Smooth muscle cell (in vitro differentiated cells): ENCODE data around the gene CIROP. TPM values are rescaled to one million over a fixed set of nuclear protein-coding genes. Genes with fewer than 3 reads are reported as not detected.
A peak's percentile ranks its signal among the peaks of the same experiment; 100 is the strongest.

Source experiments
- DNase-seq: peaks from one replicate; lab custom pipeline; 2025; ENCODE audit not compliant: unreplicated experiment; lab: John Stamatoyannopoulos, UW
- H2AFZ ChIP-seq: fragments of 200-600 bp; sonication (generic); 2 replicates; pipeline ENCODE4 v1.6.0; 2016; ENCODE audit warnings: antibody characterized with exemption, low read depth, mild to moderate bottlenecking
- H3F3A ChIP-seq: fragments of 200-600 bp; sonication (generic); 2 replicates; pipeline ENCODE4 v1.6.0; 2017; ENCODE audit warnings: antibody characterized with exemption, low read depth
- H3K27ac ChIP-seq: fragments of 200-600 bp; sonication (generic); 2 replicates; pipeline ENCODE4 v1.5.1; 2016; ENCODE audit warnings: low read depth, mild to moderate bottlenecking
- H3K27me3 ChIP-seq: fragments of 200-600 bp; sonication (generic); 2 replicates; pipeline ENCODE4 v1.6.1; 2016; ENCODE audit warnings: low read depth, mild to moderate bottlenecking
- H3K36me3 ChIP-seq: fragments of 200-600 bp; sonication (generic); 2 replicates; pipeline ENCODE4 v1.5.1; 2016; ENCODE audit warnings: low read depth
- H3K4me1 ChIP-seq: fragments of 200-600 bp; sonication (generic); 2 replicates; pipeline ENCODE4 v1.5.1; 2016; ENCODE audit warnings: low read depth
- H3K4me2 ChIP-seq: fragments of 200-600 bp; sonication (generic); 2 replicates; pipeline ENCODE4 v1.6.0; 2016; ENCODE audit warnings: mild to moderate bottlenecking
- H3K4me3 ChIP-seq: fragments of 200-600 bp; sonication (generic); 2 replicates; pipeline ENCODE4 v1.5.1; 2016; ENCODE audit warnings: mild to moderate bottlenecking
- H3K79me2 ChIP-seq: fragments of 200-600 bp; sonication (generic); 2 replicates; pipeline ENCODE4 v1.6.0; 2016; ENCODE audit warnings: low read depth, mild to moderate bottlenecking
- H3K9ac ChIP-seq: fragments of 200-600 bp; sonication (generic); 2 replicates; pipeline ENCODE4 v1.6.0; 2016; ENCODE audit warnings: low read depth
- H3K9me3 ChIP-seq: fragments of 200-600 bp; sonication (generic); replicated peaks from 2 replicates; pipeline ENCODE4 v1.5.1; 2016; ENCODE audit warnings: low read depth
- H4K20me1 ChIP-seq: fragments of 200-600 bp; sonication (generic); 2 replicates; pipeline ENCODE4 v1.6.0; 2016; ENCODE audit warnings: low read depth
- WGBS: methylation state at CpG from one replicate; pipeline ENCODE4 v1.1.7; 2016; ENCODE audit warnings: low lambda C conversion rate; 5-methylcytosine and 5-hydroxymethylcytosine counted together
- polyA plus RNA-seq: library from polyadenylated mRNA; unstranded; fragments of >200 nt; fragmentation: Nextera tagmentation; extraction: Ambion mirVana; gene quantifications from 2 replicates; pipeline ENCODE4 v1.2.1, GENCODE V29; 2016
- total RNA-seq: library from RNA; depleted of rRNA; stranded (reverse); fragments of >200 nt; gene quantifications from 2 replicates; pipeline ENCODE4 v1.2.3, GENCODE V29; 2014
- TF ChIP-seq, protein P1 (sequence below): fragments of 200-600 bp; sonication (generic); IDR thresholded peaks from 2 replicates; pipeline ENCODE4 v1.5.1; 2017; ENCODE audit warnings: borderline replicate concordance, mild to moderate bottlenecking, antibody characterized with exemption; ENCODE audit not compliant: insufficient read depth, poor library complexity, severe bottlenecking

The CIROP gene
- total and polyA plus RNA-seq, 2 experiments from 2014 or later: not detected

DNA sequence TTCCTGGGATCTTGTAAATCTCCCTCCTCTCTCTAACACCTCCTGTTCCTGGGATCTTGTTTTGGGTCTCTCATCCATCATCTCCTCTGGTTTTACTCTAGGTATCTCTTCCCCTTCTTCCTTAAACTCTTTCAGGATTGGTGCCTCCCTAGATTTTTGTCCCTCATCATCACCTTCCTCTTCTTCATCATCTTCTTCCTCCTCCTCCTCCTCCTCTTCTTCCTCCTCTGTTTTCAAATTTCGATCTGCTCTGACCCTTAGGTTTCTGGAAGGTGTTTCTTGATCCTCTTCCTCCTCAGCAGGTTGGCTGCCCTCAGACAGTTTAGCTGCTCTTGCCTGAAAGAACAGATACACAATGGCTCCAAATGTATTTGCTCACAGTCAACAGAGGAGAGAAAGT, 24.3 kb downstream of the CIROP start:
- no peak overlapping the region for H3K4me2 ChIP-seq
- H3K9me3 ChIP-seq: no peaks in the 10 kb centered on the region
- H3K36me3 ChIP-seq: peaks cover 33% of the 10 kb centered on the region
- no peak for DNase-seq
- TF ChIP-seq, protein P1, sequence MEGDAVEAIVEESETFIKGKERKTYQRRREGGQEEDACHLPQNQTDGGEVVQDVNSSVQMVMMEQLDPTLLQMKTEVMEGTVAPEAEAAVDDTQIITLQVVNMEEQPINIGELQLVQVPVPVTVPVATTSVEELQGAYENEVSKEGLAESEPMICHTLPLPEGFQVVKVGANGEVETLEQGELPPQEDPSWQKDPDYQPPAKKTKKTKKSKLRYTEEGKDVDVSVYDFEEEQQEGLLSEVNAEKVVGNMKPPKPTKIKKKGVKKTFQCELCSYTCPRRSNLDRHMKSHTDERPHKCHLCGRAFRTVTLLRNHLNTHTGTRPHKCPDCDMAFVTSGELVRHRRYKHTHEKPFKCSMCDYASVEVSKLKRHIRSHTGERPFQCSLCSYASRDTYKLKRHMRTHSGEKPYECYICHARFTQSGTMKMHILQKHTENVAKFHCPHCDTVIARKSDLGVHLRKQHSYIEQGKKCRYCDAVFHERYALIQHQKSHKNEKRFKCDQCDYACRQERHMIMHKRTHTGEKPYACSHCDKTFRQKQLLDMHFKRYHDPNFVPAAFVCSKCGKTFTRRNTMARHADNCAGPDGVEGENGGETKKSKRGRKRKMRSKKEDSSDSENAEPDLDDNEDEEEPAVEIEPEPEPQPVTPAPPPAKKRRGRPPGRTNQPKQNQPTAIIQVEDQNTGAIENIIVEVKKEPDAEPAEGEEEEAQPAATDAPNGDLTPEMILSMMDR: no peak
- no peak overlapping the region for H2AFZ ChIP-seq
- peaks cover 38% of the 10 kb centered on the region for H3F3A ChIP-seq
- no peaks in the 10 kb centered on the region for H3K27me3 ChIP-seq
- peaks cover 51% of the 10 kb centered on the region for H4K20me1 ChIP-seq
- peak overlapping the region; percentile 89 for H3K27ac ChIP-seq
- peaks cover 5% of the 10 kb centered on the region for H3K4me1 ChIP-seq
- H3K79me2 ChIP-seq: peaks cover 20% of the 10 kb centered on the region
- 100% methylated on average over 1 of the region's 1 CpG for WGBS
- no peak overlapping the region for H3K4me3 ChIP-seq
- no peak overlapping the region for H3K9ac ChIP-seq

DNA sequence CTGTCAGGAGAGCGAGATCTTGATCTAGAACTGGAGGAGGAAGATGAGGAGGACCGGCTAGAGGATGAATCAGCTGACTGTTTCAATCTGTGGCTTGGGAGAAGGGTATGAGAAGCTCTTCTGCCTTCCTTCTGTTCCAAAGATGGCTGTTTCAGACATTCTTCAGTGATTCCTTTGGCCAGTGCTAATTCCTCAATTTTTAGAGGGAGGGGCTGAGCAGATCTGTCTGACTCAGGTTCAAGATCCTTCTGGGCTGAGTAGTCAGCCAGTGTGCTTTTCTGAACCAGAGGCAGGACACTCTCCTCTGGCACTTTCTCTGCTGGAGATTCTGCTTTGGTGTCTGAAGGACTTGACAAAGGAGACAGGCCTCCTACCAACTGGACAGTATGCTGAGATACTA, 25.1 kb downstream of the CIROP start:
- peaks cover 33% of the 10 kb centered on the region for H3K36me3 ChIP-seq
- 66% methylated on average over 2 of the region's 2 CpGs for WGBS

GRCh38 chr14:23078692-23079116, 26.1 kb downstream of the CIROP start:
- Histone ChIP-seq H3K9ac (peak overlapping the region; percentile 37), H3F3A (peaks cover 38% of the 10 kb centered on the region), H2AFZ (no peak overlapping the region), H3K36me3 (peaks cover 33% of the 10 kb centered on the region), H3K4me2 (peak overlapping the region; percentile 64), H3K79me2 (peaks cover 23% of the 10 kb centered on the region), H3K4me1 (peaks cover 5% of the 10 kb centered on the region), H3K9me3 (no peaks in the 10 kb centered on the region), H3K4me3 (no peak overlapping the region), H3K27ac (peak overlapping the region; percentile 89), H4K20me1 (peaks cover 35% of the 10 kb centered on the region), H3K27me3 (no peaks in the 10 kb centered on the region)
- DNase-seq: no peak
- 4% methylated on average over 2 of the region's 2 CpGs for WGBS
- TF ChIP-seq, protein P1: no peak

More for the DNA sequence above, 25.1 kb downstream of the CIROP start:
- no peak overlapping the region for H3K9ac ChIP-seq
- peak overlapping the region; percentile 89 for H3K27ac ChIP-seq
- no peak overlapping the region for H2AFZ ChIP-seq
- DNase-seq: no peak
- peak overlapping the region; percentile 64 for H3K4me2 ChIP-seq
- peaks cover 43% of the 10 kb centered on the region for H4K20me1 ChIP-seq
- no peaks in the 10 kb centered on the region for H3K9me3 ChIP-seq
- H3K27me3 ChIP-seq: no peaks in the 10 kb centered on the region
- TF ChIP-seq, protein P1: no peak
- H3K4me3 ChIP-seq: no peak overlapping the region
- H3K4me1 ChIP-seq: peaks cover 5% of the 10 kb centered on the region
- peaks cover 38% of the 10 kb centered on the region for H3F3A ChIP-seq
- peaks cover 23% of the 10 kb centered on the region for H3K79me2 ChIP-seq

- Histone ChIP-seq H3K4me1 (peaks cover 5% of the 10 kb centered on the region), H2AFZ (no peak overlapping the region), H3K79me2 (peaks cover 19% of the 10 kb centered on the region), H3K27ac (peak overlapping the region; percentile 89), H3K36me3 (peaks cover 31% of the 10 kb centered on the region), H3F3A (peaks cover 43% of the 10 kb centered on the region), H3K9ac (peak overlapping the region; percentile 37), H3K27me3 (no peaks in the 10 kb centered on the region), H3K4me2 (peak overlapping the region; percentile 64), H4K20me1 (peaks cover 28% of the 10 kb centered on the region), H3K4me3 (no peak overlapping the region), H3K9me3 (no peaks in the 10 kb centered on the region)
- TF ChIP-seq, protein P1: no peak
- 93% methylated on average over 5 of the region's 5 CpGs for WGBS
- DNase-seq: no peak
Measured at GRCh38 chr14:23077962-23078361, 26.8 kb downstream of the CIROP start.
